ENCODE measurements around the gene CD68. TPM values are rescaled to one million over a fixed set of nuclear protein-coding genes. Genes with fewer than 3 reads are reported as not detected.

The CD68 gene
- total and polyA plus RNA-seq, 8 donors, result 23.1 to 427 (median 33.5) TPM

DNA sequence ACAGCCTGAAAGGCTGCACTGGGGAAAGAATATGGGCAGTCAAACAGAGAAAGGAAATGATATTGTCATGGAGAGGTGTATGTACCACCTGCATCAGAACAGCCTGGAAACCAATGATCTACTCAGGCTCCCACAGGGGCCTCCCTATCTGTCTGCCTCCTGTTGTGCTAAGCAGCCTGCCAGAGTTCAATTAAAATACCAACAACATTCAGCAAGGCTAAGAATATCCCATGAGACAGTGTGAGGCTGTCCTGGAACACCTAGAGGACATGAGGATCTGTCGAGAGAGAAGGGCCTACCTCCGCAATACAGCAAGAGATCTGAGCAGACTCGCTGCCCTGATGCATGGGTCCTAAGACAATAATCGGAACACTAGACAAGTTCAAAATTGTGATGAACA is 26.8 kb downstream of the CD68 start:
- DNase-seq, result no peak
- no peak overlapping the region for H3K27ac ChIP-seq
- H3K27me3 ChIP-seq, result no peaks in the 10 kb centered on the region
- no peak for ATAC-seq
- H3K36me3 ChIP-seq, result peaks cover 0 to 52% of the 10 kb centered on the region in 2 donors
- H3K4me1 ChIP-seq, result peaks cover 3 to 16% of the 10 kb centered on the region in 2 donors
- no peak overlapping the region for H3K4me3 ChIP-seq
- no peaks in the 10 kb centered on the region for H3K9me3 ChIP-seq
- intact Hi-C loops (cut with DNase I), result no loop called here
- TF ChIP-seq, protein P1, sequence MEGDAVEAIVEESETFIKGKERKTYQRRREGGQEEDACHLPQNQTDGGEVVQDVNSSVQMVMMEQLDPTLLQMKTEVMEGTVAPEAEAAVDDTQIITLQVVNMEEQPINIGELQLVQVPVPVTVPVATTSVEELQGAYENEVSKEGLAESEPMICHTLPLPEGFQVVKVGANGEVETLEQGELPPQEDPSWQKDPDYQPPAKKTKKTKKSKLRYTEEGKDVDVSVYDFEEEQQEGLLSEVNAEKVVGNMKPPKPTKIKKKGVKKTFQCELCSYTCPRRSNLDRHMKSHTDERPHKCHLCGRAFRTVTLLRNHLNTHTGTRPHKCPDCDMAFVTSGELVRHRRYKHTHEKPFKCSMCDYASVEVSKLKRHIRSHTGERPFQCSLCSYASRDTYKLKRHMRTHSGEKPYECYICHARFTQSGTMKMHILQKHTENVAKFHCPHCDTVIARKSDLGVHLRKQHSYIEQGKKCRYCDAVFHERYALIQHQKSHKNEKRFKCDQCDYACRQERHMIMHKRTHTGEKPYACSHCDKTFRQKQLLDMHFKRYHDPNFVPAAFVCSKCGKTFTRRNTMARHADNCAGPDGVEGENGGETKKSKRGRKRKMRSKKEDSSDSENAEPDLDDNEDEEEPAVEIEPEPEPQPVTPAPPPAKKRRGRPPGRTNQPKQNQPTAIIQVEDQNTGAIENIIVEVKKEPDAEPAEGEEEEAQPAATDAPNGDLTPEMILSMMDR (IDR thresholded peaks at IDR 0.05), result no peak

DNA sequence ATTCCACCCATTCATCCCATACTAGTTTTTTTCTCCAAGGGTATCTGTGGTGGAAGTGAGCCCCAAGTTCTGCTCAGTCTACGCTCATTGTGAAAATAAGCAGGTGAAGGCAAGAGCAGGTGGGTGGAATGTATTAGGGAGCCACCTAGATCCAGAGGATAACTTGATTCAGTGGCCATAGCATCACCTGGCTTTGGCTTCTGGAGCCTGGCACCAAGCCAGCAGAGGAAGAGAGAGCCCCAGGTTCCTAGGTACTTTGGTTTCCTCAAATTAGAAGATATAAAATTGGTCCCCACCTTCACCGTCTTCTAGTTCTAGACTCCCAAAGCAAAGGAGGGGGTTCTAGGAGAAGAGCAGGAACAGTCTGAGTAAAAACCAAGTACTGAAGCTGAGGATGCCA is 31.2 kb downstream of the CD68 start:
- TF ChIP-seq, protein P1 (IDR thresholded peaks at IDR 0.05), result no peak
- no peaks in the 10 kb centered on the region for H3K27me3 ChIP-seq
- intact Hi-C loops (cut with DNase I), result no loop called here
- peaks cover 23 to 46% of the 10 kb centered on the region in 2 donors for H3K4me1 ChIP-seq
- no peak overlapping the region for H3K27ac ChIP-seq
- no peaks in the 10 kb centered on the region for H3K9me3 ChIP-seq
- peaks cover 0 to 9% of the 10 kb centered on the region in 2 donors for H3K36me3 ChIP-seq
- H3K4me3 ChIP-seq, result no peak overlapping the region
- ATAC-seq (no peak), DNase-seq (no peak)

DNA sequence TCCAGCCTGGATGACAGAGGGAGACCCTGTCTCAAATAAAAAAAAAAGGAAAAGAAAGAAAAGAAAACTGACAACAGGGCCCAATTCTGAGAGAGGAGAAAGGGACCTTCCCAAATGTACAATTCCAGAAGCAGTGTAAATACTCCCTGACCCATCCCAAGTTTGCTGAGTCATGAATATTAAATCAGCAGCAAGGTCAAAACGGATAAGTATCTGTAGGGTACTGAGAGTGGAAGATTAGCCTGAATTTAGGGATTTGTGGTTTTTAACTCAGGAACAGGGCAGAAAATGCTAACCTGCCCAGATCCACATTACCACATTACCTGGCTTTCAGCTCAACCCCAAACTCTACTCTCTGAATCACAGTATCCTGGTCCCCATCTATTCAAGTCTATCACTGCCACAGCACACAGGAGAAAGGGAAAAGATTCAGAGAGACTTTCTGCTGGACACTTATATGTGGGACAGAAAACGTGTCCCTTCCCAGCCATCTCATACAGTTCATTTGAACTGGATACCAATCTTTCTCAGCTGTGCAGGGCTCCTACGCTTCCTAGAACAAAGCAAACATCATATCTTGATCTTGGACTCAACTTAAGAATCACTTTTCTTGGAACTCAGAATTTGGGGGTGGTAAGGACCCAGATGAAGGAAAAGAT is 32.3 kb downstream of the CD68 start:
- Histone ChIP-seq H3K4me1 (peaks cover 23 to 46% of the 10 kb centered on the region in 2 donors), H3K36me3 (peaks cover 0 to 4% of the 10 kb centered on the region in 2 donors), H3K27ac (no peak overlapping the region), H3K9me3 (no peaks in the 10 kb centered on the region), H3K27me3 (no peaks in the 10 kb centered on the region), H3K4me3 (no peak overlapping the region)
- intact Hi-C loops (cut with DNase I), result no loop called here
- ATAC-seq (no peak), DNase-seq (no peak)
- TF ChIP-seq, protein P1 (IDR thresholded peaks at IDR 0.05), result no peak

DNA sequence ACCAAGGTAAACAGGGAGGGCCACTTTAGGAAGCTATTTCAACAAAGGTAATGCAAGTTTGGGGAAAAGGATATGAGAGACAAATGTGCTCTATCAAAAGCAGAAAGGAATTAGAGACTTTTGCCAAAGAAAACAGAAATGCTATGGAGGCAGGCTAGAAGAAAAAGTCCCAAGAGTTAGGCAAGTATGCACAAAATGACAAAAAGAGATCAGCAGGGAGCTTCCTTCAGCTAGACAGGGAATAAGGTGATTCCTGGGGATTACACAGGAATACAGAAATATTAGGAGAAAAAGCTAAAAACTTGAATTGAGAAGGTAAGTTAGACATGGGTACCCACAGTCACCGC is 32.8 kb downstream of the CD68 start:
- DNase-seq (no peak), ATAC-seq (no peak)
- H3K9me3 ChIP-seq, result no peaks in the 10 kb centered on the region
- TF ChIP-seq, protein P1 (IDR thresholded peaks at IDR 0.05), result no peak
- H3K27me3 ChIP-seq, result no peaks in the 10 kb centered on the region
- H3K4me1 ChIP-seq, result peaks cover 23 to 46% of the 10 kb centered on the region in 2 donors
- intact Hi-C loops (cut with DNase I), result no loop called here
- H3K36me3 ChIP-seq, result peaks cover 0 to 4% of the 10 kb centered on the region in 2 donors
- peak overlapping the region in 1 of 2 donors; percentile 84 for H3K4me3 ChIP-seq
- no peak overlapping the region for H3K27ac ChIP-seq

DNA sequence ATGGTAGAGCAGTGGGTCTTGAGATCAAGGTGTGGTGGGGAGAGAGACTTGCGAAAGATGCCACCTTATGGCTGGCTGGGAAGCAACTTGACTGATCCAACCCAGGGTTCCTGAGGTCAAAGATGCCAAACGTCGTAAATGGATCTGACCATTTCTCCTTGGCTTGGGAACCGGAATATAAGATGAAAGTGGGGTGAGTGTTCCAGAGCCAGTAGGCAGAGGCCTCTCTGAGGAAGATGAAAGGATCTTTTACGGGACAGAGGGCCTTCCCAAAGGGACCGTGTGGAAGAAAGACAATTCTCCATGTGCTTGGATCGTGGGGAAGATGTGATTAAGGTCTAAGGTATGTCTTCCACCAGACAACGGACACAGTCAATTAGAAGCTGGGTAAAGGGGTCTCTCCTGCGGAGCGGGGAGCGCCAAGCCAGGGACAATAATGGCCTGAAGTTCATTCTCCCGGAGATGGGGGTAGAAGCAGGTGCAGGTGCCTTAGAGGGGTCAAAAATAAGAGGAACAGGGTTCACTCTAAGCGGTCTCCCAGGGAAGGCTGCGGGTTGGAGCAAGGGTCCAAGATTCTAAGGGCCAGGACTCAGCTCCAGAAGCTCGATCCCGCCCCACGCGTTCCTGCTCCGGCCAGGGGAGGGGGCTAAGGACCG is 34.5 kb downstream of the CD68 start:
- peak overlapping the region; percentile 92 to 93 for H3K27ac ChIP-seq
- H3K36me3 ChIP-seq, result peaks cover 0 to 4% of the 10 kb centered on the region in 2 donors
- H3K4me1 ChIP-seq, result peaks cover 23 to 46% of the 10 kb centered on the region in 2 donors
- intact Hi-C loops (cut with DNase I), result no loop called here
- TF ChIP-seq, protein P1 (IDR thresholded peaks at IDR 0.05), result no peak
- ATAC-seq, result no peak
- peak overlapping the region; percentile 67 to 84 for H3K4me3 ChIP-seq
- H3K27me3 ChIP-seq, result no peaks in the 10 kb centered on the region
- no peak for DNase-seq
- H3K9me3 ChIP-seq, result no peaks in the 10 kb centered on the region

Measured in left lung (tissue), 10 donors.